ENCODE data around the gene TMEM87B. TPM values are rescaled to one million over a fixed set of nuclear protein-coding genes. Genes with fewer than 3 reads are reported as not detected.
"Not testable (repeated sequence)": the region's sequence is repeated elsewhere in the genome, so short reads cannot be mapped to it uniquely, and the experiment has no call there.

Gene TMEM87B
- total RNA-seq, 1 experiment from 2014 or later = 24.4 TPM

- no peak overlapping the region for H3K27ac ChIP-seq
- CTCF ChIA-PET = interaction anchor here (0.6 kb wide), 1 partner anchor 220 kb away, joined by 5 read pairs; no protein-coding TSS in a partner anchor
Observed at GRCh38 chr2:112137516-112138158, 82.6 kb downstream of the TMEM87B start.

GRCh38 chr2:112138159-112139032, 83.3 kb downstream of the TMEM87B start, which contains the start of gene FBLN7:
FBLN7 (plus strand) TSS chr2:112138385; CDS start chr2:112138656, 271 bp downstream.
- Histone ChIP-seq H3F3A (ENCODE audit: insufficient read depth, low read depth) (no peaks in the 10 kb centered on the region; the same call in 1 of the 2 replicates), H3K9me2 (ENCODE audit: insufficient read depth) (no peaks in the 10 kb centered on the region), H3K4me2 (peak within 1 kb of the TSS; percentile 70), H3K36me3 (ENCODE audit: low read depth) (no peaks in the 10 kb centered on the region), H3K4me1 (replicated peaks; ENCODE audit: insufficient read depth) (no peaks in the 10 kb centered on the region), H3K4me3 (peak within 1 kb of the TSS; percentile 51; the same call in 1 of the 2 replicates), H3K27ac (no peak within 1 kb of the TSS), H3K27me3 (ENCODE audit: insufficient read depth, low read depth) (peaks cover 10% of the 10 kb centered on the region), H2AFZ (no peak within 1 kb of the TSS), H4K20me1 (ENCODE audit: insufficient read depth) (no peaks in the 10 kb centered on the region), H3K9me3 (ENCODE audit: insufficient read depth, low read depth) (no peaks in the 10 kb centered on the region), H3K79me2 (ENCODE audit: low read depth) (no peaks in the 10 kb centered on the region)
- intact Hi-C loops (cut with micrococcal nuclease; ENCODE audit: unreplicated experiment) = no loop called here
- no TSS peak for BruUV-seq (replicated peaks)
- CTCF ChIA-PET = no interaction called here
- TF ChIP-seq, protein P1, sequence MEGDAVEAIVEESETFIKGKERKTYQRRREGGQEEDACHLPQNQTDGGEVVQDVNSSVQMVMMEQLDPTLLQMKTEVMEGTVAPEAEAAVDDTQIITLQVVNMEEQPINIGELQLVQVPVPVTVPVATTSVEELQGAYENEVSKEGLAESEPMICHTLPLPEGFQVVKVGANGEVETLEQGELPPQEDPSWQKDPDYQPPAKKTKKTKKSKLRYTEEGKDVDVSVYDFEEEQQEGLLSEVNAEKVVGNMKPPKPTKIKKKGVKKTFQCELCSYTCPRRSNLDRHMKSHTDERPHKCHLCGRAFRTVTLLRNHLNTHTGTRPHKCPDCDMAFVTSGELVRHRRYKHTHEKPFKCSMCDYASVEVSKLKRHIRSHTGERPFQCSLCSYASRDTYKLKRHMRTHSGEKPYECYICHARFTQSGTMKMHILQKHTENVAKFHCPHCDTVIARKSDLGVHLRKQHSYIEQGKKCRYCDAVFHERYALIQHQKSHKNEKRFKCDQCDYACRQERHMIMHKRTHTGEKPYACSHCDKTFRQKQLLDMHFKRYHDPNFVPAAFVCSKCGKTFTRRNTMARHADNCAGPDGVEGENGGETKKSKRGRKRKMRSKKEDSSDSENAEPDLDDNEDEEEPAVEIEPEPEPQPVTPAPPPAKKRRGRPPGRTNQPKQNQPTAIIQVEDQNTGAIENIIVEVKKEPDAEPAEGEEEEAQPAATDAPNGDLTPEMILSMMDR (conservative IDR thresholded peaks at IDR 0.05) = no peak
- TF ChIP-seq EZH2 (IDR thresholded peaks at IDR 0.05; ENCODE audit: low read depth) = 0 out of 2 replicates have a peak, but pooled peaks have one; percentile 4
- POLR2A ChIA-PET (ENCODE audit: unreplicated experiment) = no interaction called here
- peak in 1 of 2 experiments; percentile 16 for DNase-seq

More at GRCh38 chr2:112137516-112138158, 82.6 kb downstream of the TMEM87B start:
- no peaks in the 10 kb centered on the region for H3K79me2 ChIP-seq (ENCODE audit: low read depth)
- TF ChIP-seq EZH2 (IDR thresholded peaks at IDR 0.05; ENCODE audit: low read depth) = peak; percentile 49; the same call in 1 of the 2 replicates
- TF ChIP-seq, protein P1 (conservative IDR thresholded peaks at IDR 0.05) = no peak
- H4K20me1 ChIP-seq (ENCODE audit: insufficient read depth) = no peaks in the 10 kb centered on the region
- DNase-seq = peak in 1 of 2 experiments; percentile 16
- intact Hi-C loops (cut with micrococcal nuclease; ENCODE audit: unreplicated experiment) = no loop called here
- H3K27me3 ChIP-seq (ENCODE audit: insufficient read depth, low read depth) = peaks cover 10% of the 10 kb centered on the region
- POLR2A ChIA-PET (ENCODE audit: unreplicated experiment) = no interaction called here
- no peaks in the 10 kb centered on the region for H3K36me3 ChIP-seq (ENCODE audit: low read depth)
- no TSS peak for BruUV-seq (replicated peaks)
- peak overlapping the region; percentile 70 for H3K4me2 ChIP-seq
- H3K9me2 ChIP-seq (ENCODE audit: insufficient read depth) = no peaks in the 10 kb centered on the region
- no peak overlapping the region for H2AFZ ChIP-seq
- no peaks in the 10 kb centered on the region; the same call in 1 of the 2 replicates for H3F3A ChIP-seq (ENCODE audit: insufficient read depth, low read depth)
- peak overlapping the region; percentile 51; the same call in 1 of the 2 replicates for H3K4me3 ChIP-seq
- no peaks in the 10 kb centered on the region for H3K9me3 ChIP-seq (ENCODE audit: insufficient read depth, low read depth)
- H3K4me1 ChIP-seq (replicated peaks; ENCODE audit: insufficient read depth) = no peaks in the 10 kb centered on the region

GRCh38 chr2:112139033-112139614, 84.1 kb downstream of the TMEM87B start:
- H3K27me3 ChIP-seq (ENCODE audit: insufficient read depth, low read depth) = peaks cover 10% of the 10 kb centered on the region
- intact Hi-C loops (cut with micrococcal nuclease; ENCODE audit: unreplicated experiment); CTCF ChIA-PET; H3K36me3 ChIP-seq (ENCODE audit: low read depth); H4K20me1 ChIP-seq (ENCODE audit: insufficient read depth); H3K4me1 ChIP-seq (replicated peaks; ENCODE audit: insufficient read depth); H3F3A ChIP-seq (ENCODE audit: insufficient read depth, low read depth); DNase-seq; H3K9me2 ChIP-seq (ENCODE audit: insufficient read depth); H3K4me2 ChIP-seq; H3K4me3 ChIP-seq; H2AFZ ChIP-seq; H3K79me2 ChIP-seq (ENCODE audit: low read depth); BruUV-seq (replicated peaks); H3K27ac ChIP-seq; H3K9me3 ChIP-seq (ENCODE audit: insufficient read depth, low read depth); POLR2A ChIA-PET (ENCODE audit: unreplicated experiment): not testable (repeated sequence)

DNA sequence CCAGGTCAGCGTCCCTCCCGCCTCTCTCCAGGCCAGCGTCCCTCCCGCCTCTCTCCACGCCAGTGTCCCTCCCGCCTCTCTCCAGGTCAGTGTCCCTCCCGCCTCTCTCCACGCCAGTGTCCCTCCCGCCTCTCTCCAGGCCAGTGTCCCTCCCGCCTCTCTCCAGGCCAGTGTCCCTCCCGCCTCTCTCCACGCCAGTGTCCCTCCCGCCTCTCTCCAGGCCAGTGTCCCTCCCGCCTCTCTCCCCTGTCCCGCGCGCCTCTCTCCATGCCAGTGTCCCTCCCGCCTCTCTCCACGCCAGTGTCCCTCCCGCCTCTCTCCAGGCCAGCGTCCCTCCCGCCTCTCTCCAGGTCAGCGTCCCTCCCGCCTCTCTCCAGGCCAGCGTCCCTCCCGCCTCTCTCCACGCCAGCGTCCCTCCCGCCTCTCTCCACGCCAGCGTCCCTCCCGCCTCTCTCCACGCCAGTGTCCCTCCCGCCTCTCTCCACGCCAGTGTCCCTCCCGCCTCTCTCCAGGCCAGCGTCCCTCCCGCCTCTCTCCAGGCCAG, 84.7 kb downstream of the TMEM87B start:
- CTCF ChIA-PET; H2AFZ ChIP-seq; H3K4me2 ChIP-seq; H4K20me1 ChIP-seq (ENCODE audit: insufficient read depth); H3K9me3 ChIP-seq (ENCODE audit: insufficient read depth, low read depth); H3K79me2 ChIP-seq (ENCODE audit: low read depth); H3F3A ChIP-seq (ENCODE audit: insufficient read depth, low read depth); H3K27ac ChIP-seq; H3K36me3 ChIP-seq (ENCODE audit: low read depth); H3K4me3 ChIP-seq; H3K9me2 ChIP-seq (ENCODE audit: insufficient read depth); intact Hi-C loops (cut with micrococcal nuclease; ENCODE audit: unreplicated experiment); H3K4me1 ChIP-seq (replicated peaks; ENCODE audit: insufficient read depth); POLR2A ChIA-PET (ENCODE audit: unreplicated experiment); BruUV-seq (replicated peaks); DNase-seq: not testable (repeated sequence)
- peaks cover 10% of the 10 kb centered on the region for H3K27me3 ChIP-seq (ENCODE audit: insufficient read depth, low read depth)

Measured in PC-9 (cell line).